GM21619 (cell line): ENCODE data around the gene HSPE1.
"Not testable (repeated sequence)": the region's sequence is repeated elsewhere in the genome, so short reads cannot be mapped to it uniquely, and the experiment has no call there.

Experiments
- ATAC-seq: cut with Tn5 transposase; IDR thresholded peaks from one replicate; pipeline ENCODE4 v1.9.1; 2021; ENCODE audit not compliant: unreplicated experiment

The HSPE1 gene

GRCh38 chr2:197499594-197500502 is at the start of gene HSPE1, which contains the start of gene HSPD1:
Gene HSPE1, plus strand, starts transcription at chr2:197500379. Its CDS starts 58 bp downstream, at chr2:197500437.
Gene HSPD1, minus strand, starts transcription at chr2:197499840. Its CDS starts 992 bp downstream, at chr2:197498848.
- ATAC-seq, result peak; percentile 76

- ATAC-seq, result no peak
Measured at GRCh38 chr2:197450465-197450864, 49.7 kb upstream of the HSPE1 start.

- ATAC-seq, result not testable (repeated sequence)
Measured at GRCh38 chr2:197450935-197451358, 49.2 kb upstream of the HSPE1 start.

- ATAC-seq, result no peak
Measured at GRCh38 chr2:197452754-197453122, 47.4 kb upstream of the HSPE1 start.

GRCh38 chr2:197453123-197453913 is 46.9 kb upstream of the HSPE1 start, which contains the start of gene COQ10B:
Gene COQ10B, plus strand, starts transcription at chr2:197453552. Its CDS starts 9 bp downstream, at chr2:197453561.
- ATAC-seq, result peak; percentile 96

- ATAC-seq, result peak; percentile 29
Measured at GRCh38 chr2:197453914-197454398, 46.2 kb upstream of the HSPE1 start.

GRCh38 chr2:197454923-197455322 is 45.3 kb upstream of the HSPE1 start:
- ATAC-seq, result no peak

- ATAC-seq, result no peak
Measured at GRCh38 chr2:197455428-197455827, 44.8 kb upstream of the HSPE1 start.

- no peak for ATAC-seq
Measured at GRCh38 chr2:197460649-197461048, 39.5 kb upstream of the HSPE1 start.

- ATAC-seq, result no peak
Measured at GRCh38 chr2:197461057-197461456, 39.1 kb upstream of the HSPE1 start.

GRCh38 chr2:197464175-197464574 is 36.0 kb upstream of the HSPE1 start:
- ATAC-seq, result no peak

GRCh38 chr2:197472166-197472565 is 28.0 kb upstream of the HSPE1 start:
- no peak for ATAC-seq

- ATAC-seq, result no peak
Measured at GRCh38 chr2:197477797-197478196, 22.4 kb upstream of the HSPE1 start.

GRCh38 chr2:197480165-197481036 is 19.8 kb upstream of the HSPE1 start:
- no peak for ATAC-seq

GRCh38 chr2:197484248-197484647 is 15.9 kb upstream of the HSPE1 start:
- not testable (repeated sequence) for ATAC-seq

- no peak for ATAC-seq
Measured at GRCh38 chr2:197486175-197486574, 14.0 kb upstream of the HSPE1 start.

GRCh38 chr2:197487385-197487784 is 12.8 kb upstream of the HSPE1 start:
- ATAC-seq, result no peak

GRCh38 chr2:197495433-197496134 is 4.6 kb upstream of the HSPE1 start:
- ATAC-seq, result no peak

- ATAC-seq, result no peak
Measured at GRCh38 chr2:197496695-197497094, 3.5 kb upstream of the HSPE1 start.

- ATAC-seq, result no peak
Measured at GRCh38 chr2:197497326-197497725, 2.9 kb upstream of the HSPE1 start.
